Left hindlimb (tissue), 1 donor: ENCODE data around the gene SSR1.
"Not testable (repeated sequence)": the region's sequence is repeated elsewhere in the genome, so short reads cannot be mapped to it uniquely, and the experiment has no call there.

Experiments
- DNase-seq: peaks from one replicate; pipeline ENCODE4 v3.0.0-alpha.2; 2018

SSR1 gene

DNA sequence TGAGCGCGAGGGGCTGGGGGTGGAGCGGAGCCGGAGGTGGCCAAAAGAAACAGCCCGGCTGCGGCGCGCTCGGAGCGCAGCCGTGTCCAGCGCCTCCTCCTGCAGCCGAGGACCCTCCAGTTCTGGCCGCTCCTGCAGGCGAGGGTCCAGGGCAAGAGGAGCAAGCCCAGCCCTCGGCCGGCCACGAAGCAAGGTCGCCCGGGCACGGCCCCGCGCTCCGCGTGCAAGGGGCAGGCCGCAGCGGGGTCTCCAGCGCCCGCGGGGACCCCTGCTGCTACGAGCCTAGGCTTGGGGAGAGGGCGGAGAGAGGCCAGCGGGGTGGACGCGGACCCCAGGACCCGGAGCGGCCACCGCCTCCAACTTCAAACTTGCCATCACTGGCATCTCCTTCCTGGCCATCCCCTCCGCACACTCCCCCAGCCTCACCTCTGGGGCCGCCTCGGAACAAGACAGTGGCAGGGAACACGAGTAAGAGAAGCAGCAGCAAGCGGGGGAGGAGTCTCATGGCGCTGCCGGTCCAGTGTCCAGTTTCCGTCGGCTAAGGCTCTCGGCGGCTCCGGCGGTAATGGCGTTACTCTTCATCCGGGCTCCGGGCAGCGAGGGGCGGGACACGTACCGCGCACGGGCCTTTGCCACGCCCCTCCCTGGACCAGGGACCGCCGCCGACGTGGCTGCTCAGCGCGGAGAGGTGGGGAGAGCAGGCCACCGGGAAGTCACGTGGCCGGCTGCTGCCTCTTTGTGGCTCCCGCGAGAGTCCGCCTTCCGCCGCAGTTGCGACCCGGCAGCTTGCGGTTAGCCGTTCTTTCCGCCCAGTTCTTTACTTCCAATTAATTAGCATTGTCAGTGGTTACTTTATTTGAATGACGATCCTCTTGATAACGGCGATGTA lies at the start of gene SSR1:
SSR1 (minus strand) TSS at position 584 of the 889 bp plus-strand sequence; CDS start at position 505, 79 bp downstream.
- DNase-seq, result peak; percentile 99

DNA sequence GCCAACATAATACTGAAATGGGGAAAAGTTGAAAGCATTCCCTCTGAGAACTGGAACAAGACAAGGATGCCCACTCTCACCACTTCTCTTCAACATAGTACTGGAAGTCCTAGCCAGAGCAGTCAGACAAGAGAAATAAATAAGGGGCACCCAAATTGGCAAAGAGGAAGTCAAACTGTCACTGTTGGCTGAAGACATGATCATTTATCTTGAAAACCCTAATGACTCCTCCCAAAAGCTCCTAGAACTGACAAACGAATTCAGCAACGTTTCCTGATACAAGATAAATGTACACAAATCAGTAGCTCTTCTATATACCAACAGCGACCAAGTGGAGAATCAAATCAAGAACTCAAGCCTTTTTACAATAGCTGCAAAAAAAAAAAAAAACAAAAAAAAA lies 38.9 kb upstream of the SSR1 start:
- not testable (repeated sequence) for DNase-seq

DNA sequence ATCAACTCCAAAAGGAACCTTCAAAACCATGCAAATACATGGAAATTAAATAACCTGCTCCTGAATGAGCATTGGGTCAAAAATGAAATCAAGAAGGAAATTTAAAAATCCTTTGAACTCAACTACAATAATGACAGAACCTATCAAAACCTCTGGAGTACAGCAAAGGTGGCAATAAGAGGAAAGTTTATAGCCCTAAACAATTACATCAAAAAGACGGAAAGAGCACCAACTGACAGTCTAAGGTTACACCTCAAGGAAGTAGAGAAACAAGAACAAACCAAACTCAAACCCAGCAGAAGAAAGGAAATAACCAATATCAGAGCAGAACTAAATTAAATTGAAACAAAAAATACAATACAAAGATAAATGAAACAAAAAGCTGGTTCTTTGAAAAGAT lies 37.6 kb upstream of the SSR1 start:
- not testable (repeated sequence) for DNase-seq

DNA sequence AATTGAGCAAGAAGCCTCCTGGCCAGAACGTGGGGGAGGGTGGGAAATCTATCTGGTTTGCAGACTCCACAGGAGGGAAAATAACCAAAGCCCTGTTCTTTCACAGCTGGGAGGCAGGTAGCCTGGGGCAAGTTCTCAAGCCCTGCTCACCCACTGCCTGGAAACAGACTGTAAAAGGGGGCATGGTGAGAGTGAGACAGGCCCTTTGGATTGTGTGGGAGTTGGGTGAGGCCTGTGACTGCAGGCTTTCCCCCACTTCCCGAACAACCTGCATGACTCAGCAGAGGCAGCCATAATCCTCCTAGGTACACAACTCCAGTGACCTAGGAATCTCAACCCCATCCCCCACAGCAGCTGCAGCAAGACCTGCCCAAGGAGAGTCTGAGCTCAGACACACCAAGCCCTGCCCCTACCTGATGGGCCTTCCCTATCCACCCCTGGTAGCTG lies 34.6 kb upstream of the SSR1 start:
- not testable (repeated sequence) for DNase-seq

DNA sequence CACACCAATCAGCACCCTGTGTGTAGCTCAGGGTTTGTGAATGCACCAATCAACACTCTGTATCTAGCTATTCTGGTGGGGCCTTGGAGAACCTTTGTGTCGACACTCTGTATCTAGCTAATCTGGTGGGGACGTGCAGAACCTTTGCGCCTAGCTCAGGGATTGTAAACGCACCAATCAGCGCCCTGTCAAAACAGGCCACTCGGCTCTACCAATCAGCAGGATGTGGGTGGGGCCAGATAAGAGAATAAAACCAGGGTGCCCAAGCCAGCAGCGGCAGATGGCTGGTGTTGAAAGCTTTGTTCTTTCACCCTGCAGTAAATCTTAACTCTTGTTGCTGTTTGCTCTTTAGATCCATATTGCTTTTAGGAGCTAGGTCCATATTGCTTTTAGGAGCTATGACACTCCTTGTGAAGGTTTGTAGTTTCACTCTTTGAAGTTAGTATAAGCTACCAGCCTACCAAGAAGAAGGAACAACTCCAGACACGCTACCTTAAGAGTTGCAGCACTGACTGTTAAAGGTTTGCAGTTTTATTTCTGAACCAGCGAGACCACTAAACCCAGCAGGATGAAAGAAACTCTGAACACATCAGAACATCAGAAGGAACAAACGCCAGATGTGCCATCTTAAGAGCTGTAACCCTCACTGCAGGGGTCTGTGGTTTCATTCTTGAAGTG lies 31.9 kb upstream of the SSR1 start:
- not testable (repeated sequence) for DNase-seq

DNA sequence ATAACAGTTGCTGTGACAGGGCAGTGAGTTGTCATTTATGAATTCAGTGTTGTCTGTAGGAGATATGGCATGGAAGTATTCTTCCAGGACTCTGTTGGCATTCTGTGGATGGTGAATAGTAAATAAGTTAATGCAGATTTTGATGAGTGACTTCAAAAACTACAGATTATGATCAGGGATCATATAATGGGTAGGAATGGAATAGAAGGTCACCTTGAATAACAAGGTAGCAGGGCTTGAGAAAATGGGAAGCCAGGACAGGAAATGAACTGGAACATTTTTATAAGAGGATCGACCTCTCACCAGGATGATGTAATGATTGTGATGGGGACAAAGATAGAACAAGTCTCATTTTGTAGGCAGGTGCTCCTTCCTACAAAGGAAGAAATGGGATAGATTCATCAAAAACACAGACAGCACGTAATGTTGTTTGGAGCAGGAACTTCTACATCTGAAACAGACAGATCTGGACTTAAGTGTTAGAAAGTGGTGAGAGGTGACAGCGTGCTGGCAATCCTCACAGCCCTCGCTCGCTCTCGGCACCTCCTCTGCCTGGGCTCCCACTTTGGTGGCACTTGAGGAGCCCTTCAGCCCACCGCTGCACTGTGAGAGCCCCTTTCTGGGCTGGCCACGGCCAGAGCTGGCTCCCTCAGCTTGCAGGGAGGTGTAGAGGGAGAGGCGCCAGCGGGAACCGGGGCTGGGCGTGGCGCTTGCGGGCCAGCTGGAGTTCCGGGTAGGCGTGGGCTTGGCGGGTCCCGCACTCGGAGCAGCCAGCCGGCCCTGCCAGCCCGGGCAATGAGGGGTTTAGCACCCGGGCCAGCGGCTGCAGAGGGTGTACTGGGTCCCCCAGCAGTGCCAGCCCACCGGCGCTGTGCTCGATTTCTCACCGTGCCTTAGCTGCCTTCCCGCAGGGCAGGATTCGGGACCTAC lies 30.8 kb upstream of the SSR1 start:
- no peak for DNase-seq

DNA sequence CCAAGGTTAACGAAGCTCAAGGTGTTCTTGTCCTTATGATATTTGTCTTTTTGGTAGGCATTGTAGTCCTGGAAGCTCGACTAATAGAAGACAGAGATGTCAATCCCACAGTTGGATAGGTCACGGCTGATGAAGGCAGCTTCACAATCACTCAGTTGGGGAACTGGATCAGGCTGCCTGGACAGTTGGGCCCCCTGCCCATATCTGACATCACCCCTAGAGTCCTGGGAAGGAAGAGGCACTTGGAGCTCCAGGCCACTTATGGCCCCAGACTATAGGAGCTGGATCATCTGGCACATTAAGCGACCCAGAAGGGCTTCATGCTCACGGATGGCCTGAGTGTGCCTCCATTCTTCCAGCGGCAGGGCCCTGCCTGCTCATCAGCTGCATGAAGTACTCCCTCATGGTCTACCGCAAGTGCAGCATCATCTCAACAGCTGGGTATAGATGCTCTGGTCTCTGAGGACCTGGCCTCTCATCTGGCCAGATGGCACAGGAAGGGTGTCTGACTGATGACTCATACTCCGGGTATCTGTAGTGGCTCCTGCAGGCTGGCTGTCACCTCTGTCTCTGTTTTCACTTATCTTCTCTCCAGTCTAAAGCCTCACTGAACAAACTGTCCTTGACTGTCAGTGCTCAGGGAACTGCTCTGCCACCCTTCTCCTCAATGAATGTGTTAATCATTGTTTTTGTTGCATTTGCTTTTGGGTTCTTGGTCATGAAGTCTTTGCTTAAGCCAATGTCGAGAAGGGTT lies 29.2 kb upstream of the SSR1 start:
- no peak for DNase-seq

DNA sequence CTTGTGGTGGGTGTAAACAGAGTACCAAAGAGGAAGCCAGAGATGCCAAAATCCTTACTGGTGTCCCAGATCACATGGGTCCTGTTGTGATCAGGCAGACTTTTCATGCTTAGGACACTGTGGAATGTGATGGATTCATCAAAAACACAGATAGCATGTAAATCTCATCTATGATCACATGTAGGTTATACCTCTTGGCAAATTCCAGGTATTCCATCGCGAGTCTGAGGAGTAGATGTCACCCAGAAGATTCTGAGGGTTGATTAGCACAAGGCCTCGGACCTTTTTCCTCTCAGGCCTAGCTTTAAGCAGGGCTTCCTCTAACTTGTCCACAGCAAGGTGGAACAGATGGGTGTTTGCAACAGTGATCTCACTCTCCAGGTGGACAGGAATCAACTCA lies 28.3 kb upstream of the SSR1 start:
- no peak for DNase-seq

DNA sequence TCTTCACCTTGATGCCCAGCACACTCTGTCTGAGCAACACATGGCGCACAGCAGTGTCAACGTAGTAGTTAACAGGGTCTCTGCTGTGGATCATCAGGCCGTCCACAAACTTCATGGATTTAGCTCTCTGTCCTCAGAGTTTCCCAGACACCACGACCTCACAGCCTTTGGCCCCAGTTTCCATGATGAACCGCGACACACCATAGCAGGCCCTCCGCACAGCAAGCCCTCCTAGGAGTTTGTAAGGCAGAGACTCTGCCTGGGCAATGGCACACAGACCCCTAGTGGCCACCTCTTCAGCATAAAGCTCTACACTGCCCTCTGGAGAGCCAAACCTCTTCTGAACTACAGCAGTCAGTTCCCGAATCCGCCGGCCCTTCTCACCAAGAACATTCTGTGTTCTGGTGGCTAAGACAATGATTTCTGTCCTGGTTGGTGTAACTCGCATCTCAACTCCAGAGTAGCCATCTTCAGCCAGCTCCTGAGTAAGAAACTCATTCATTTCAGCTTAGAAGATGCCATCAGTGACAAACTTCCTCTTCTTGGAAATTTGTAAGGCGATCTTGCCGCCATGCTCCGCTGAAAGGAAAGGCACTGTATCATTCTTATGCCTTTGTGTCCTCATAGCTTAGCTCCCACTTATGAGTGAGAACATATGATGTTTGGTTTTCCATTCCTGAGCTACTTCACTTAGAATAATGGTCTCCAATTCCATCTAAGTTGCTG lies 26.2 kb upstream of the SSR1 start:
- not testable (repeated sequence) for DNase-seq

DNA sequence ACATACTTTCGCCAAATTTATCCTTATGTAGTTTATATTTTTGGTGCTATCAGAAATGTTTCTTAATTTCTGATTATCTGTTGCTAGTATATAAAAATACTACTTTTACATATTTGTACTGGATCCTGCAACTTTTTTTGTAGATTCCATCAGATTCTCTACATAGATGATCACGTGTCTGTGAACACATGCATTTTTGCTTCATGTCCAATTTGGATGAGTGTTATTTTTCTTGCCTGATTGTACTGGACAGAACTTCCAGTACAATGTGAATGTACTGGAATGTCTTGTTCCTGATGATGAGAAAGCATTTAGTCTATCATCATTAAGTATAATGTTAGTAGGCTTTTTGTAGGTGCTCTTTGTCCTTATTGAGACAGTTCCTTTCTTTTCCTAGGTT lies 25.0 kb upstream of the SSR1 start:
- DNase-seq, result no peak

DNA sequence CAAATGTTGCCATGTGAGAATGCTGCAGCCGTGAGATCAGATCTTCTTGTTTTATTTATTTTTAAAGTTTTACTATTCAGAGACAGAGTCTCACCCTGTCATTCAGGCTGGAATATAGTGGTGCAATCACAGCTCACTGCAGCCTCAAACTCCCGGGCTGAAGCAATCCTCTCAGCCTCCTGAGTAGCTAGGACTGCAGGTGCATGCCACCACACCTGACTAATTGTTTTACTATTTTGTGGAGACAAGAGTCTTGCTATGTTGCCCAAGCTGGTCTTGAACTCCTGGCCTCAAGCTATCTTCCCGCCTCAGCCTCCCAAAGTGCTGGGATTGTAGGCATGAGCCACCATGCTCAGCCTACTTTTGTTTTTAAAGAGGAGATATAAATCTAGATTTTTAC lies 22.5 kb upstream of the SSR1 start:
- DNase-seq, result no peak

DNA sequence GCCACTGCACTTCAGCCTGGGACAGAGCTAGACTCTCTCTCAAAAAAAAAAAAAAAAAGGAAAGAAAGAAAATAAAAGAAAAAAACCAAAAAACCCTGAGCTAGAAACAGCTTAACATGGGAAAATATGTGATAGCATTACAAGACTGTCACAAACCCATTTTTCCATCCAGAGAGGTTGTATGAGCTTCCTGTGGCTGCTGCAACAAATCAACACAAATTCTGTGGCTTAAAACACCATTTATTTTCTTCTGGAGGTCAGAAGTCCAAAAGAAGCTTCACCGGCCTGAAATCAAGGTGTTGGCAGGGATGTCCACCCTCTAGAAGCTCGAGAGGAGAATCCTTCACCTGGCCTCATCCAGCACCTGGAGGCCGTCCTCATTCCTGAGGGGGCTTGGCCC lies 21.7 kb upstream of the SSR1 start:
- DNase-seq, result no peak

DNA sequence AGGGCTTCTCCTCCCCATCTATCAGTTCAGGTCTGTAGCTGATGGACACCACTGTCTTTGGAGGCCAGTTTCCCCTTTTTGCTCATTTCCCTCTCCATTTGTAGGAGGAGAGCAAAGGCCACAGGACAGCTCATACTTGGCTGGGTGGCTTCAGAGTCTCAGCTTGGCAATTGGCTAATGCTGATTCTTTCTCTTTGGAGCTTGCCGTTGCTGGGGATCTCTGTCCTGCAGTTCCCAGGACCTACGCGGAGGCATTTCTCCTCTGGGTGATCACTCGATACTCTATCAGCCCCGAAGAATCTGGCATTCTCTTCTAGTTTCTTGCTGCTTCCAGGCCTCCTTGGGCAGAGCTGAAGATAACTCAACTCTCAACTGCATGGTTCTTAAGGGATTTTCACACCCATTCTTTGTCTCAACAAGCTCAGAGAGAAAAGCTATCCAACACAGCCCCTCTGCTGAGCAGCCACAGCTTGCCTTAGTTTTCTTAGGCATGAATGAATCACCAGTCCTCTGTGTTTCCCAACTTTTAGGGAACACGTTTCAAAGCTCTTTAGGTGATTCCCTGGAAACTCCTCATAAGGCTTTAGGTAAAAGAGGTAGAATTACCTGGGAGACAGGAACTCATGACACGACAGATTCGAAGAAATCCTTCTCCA lies 19.2 kb upstream of the SSR1 start:
- DNase-seq, result no peak

DNA sequence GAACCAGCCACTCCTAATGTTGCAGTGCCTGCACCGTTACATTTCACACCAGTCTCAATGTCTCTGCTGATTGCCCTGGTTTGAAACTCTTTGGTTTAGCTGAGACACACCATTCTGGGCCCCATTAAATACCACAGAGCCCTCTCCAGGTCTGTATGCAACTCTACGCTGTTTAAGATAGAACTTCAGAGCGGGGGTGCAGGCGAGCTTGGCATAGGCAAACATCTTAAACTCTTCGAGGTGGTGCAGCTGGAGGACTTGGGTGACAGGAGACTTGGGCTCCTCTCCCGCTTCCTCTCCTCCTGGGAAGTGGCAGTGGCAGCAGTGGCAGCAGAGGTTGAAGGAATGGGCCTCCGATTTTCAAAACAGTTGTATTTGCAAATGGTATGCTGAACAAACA lies 18.5 kb upstream of the SSR1 start:
- no peak for DNase-seq

DNA sequence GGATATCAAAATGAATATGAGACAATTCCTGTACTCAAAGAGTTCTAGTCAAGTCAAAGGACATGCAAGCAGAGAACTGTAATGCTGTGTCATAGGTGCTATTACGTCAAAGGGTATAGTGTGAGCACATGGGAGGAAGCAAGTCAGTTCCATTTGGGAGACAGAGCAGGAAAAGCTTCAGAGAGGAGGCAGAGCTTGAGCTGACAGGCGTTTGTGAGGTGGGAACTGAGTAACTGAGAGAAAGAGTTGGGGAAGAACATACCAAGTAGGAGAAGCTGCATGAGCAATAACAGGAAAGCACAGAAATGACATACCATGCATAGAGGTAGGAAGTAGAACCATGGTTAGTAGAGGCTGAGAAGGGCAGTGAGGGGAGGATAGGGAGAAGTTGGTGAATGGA lies 15.2 kb upstream of the SSR1 start:
- DNase-seq, result no peak

DNA sequence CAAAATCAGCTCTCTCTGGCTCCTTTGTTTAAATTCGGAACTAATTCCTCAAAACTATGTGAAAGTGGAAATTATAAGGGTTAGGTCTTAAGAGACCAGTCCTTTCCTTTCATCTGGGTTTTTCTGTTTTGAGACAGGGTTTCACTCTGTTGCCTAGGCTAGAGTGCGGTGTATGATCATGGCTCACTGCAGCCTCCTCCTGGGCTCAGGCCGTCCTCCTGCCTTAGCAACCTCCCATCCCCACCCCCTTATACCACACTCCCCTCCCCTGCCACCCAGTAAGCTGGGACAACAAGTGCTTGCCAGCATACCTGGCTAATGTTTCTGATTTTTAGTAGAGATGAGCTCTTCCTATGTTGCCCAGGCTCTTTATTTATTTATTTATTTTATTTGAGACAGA lies 12.8 kb upstream of the SSR1 start:
- DNase-seq, result no peak

DNA sequence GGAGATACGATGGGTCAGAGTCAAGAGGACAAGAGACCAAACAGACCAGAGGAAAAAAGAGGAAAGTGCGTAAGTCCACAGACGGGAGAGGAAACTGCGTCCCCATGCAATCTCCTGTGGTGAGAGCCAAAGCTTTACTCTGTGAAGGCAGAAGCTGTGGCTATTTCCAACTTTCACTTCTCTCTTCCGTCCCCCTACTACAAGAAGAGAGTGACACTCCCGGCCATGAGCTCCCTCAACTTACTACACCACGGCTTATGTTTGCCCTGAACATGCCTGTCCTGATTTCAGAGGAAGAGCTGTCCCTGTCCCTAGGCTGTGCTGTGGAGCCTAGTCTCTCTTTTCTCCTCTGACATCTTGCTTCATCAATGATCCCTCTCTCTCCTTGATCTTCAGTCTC lies 11.5 kb upstream of the SSR1 start:
- no peak for DNase-seq

DNA sequence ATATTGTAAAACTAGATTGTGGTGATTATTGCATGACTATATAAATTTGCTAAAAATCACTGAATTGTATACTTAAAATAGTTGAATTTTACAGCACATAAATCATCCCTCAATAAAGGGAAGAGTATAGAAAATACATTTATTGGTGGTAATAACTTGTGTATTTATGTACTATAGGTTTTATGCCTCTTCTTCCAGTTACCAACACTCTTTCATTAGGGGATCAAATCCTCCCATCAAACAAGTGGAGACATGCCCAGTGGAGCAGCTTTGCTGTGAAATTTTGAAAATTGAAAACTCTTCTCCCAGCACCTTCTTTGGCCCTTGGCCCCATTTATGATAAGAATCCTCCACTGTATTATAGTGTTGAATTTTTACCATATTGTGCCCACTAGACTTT lies 10.1 kb upstream of the SSR1 start:
- DNase-seq, result no peak

DNA sequence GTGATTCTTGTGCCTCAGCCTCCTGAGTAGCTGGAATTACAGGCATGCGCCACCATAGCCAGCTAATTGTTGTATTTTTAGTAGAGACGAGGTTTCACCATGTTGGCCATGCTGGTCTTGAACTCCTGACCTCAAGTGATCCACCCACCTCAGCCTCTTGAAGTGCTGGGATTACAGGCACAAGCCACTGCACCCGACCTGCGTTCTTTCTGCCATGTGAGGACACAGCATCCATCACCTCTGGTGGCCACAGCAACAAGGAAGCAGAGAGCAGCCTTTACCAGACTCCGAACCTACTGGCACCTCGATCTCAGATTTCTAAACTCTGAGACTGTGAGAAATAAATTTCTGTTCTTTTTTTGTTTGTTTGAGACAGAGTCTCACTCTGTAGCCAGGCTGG lies 8.9 kb upstream of the SSR1 start:
- DNase-seq, result not testable (repeated sequence)

DNA sequence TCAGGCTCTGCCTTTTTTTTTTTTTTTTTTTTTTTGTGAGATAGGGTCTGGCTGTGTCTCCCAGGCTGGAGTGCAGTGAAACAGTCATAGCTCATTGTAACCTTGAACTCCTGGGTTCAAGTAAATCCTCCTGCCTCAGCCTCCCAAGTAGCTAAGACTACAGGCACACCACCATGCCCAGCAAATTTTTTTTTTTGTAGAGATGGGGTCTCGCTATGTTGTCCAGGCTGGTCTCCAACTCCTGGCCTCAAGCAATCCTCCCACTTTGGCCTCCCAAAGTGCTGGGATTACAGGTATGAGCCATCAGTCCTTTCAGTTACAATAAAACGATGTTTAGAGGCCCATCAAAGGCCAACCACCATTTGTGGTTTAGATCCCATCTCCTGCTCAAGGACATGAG lies 6.4 kb upstream of the SSR1 start:
- DNase-seq, result not testable (repeated sequence)

DNA sequence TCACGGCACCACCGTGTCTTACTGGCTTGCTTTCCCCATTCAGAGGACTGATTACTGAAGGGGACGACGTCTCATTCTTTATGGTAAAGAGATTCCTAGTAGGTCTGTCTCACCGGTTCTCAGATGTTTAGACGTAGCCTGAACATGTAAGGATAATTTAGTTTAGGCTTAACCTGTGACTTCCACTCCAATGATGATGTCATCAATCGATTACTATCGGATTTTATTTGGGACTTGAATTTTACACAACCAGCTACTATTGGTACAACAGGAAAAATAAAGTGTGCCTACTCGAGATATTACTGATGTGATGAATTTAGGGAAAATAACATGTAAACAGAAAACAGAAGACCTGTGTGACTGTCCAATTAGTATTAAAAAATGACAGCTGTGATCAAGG lies 4.5 kb upstream of the SSR1 start:
- DNase-seq, result no peak
